ENCODE results near the gene PLXNB2. TPM values are rescaled to one million over a fixed set of nuclear protein-coding genes. Genes with fewer than 3 reads are reported as not detected.

Gene PLXNB2
- total and polyA plus RNA-seq, 2 donors from 2014 or later: 128 to 383 TPM

DNA sequence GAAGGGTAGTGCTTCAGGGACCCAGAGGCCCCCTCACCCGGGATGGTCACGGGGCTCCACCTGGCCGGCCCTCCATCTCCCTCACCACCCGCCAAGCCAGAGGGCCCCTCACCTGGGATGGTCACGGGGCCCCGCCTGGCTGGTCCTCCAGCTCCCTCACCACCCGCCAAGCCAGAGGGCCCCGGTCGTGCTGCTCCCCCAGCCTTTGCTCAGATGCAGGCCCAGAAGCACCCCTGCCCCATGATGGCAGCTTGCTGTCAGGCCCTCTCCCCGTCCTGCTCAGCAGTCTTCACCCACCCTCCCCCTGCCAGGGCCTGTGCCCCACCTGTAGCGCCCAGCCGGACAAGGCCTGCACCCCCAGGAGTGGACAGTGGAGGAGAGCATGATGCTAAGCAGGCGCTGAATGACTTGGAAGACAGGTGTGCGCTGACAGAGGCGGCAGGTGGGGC is 12.1 kb upstream of the PLXNB2 start:
- no peaks in the 10 kb centered on the region for H3K9me3 ChIP-seq (ENCODE audit: control insufficient read depth in 2 of 3, insufficient read depth in 1 of 3, low read length in 3 of 3)
- no peak for TF ChIP-seq CTCF (IDR thresholded peaks at IDR 0.05; ENCODE audit: borderline replicate concordance, extremely low read depth, insufficient read depth)
- H3K9ac ChIP-seq (ENCODE audit: low read length in 3 of 3): no peak overlapping the region
- H3K27me3 ChIP-seq (ENCODE audit: control insufficient read depth, insufficient read depth, low read length): no peaks in the 10 kb centered on the region
- H3K36me3 ChIP-seq (ENCODE audit: control insufficient read depth in 2 of 3, insufficient read depth in 3 of 3, low read length in 3 of 3): no peaks in the 10 kb centered on the region
- DNase-seq: peak in 1 of 5 donors; percentile 71
- peaks cover 0 to 6% (median 0%) of the 10 kb centered on the region in 3 donors for H3K4me1 ChIP-seq (ENCODE audit: control insufficient read depth in 2 of 3, insufficient read depth in 2 of 3, low read depth in 1 of 3, low read length in 3 of 3)
- intact Hi-C loops (cut with DNase I): no loop called here
- no peak overlapping the region for H3K27ac ChIP-seq (ENCODE audit: low read depth in 2 of 2, low read length in 2 of 2)
- H3K4me3 ChIP-seq (ENCODE audit: low read length in 3 of 3): no peak overlapping the region
- no peak for FAIRE-seq

DNA sequence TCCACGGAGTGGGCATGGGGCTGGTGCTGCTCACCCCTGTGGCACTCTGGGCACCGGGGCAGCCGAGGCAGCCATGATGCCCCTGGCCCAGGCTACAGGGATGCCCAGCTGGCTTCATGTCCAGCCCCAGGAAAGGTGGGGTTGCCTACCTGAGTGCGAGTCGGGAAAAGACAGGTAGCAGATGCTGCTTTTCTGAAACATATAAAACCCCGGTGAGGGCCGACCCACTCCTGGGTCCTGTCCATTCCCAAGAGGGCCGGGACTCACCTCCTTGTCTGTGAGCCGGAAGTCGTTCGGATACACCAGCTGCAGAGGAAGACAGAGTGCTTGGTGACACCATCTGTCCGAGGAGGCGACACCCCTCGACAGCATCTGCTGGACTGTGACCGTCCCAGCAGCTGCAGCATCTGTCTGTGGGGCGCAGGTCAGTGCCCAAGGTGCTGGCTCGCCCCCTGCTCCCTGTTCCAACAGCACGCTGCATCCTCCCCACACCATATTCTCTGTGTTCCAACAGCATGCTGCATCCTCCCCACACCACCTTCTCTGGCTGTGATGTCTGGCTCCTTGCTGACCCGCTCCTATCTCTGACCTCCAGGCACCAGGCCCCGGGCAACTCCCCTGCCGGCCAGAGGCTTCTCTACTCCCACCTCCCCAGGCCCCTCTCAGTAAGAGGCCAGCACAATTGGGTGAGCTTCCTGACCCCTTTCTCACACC is 11.4 kb upstream of the PLXNB2 start:
- H3K36me3 ChIP-seq (ENCODE audit: control insufficient read depth in 2 of 3, insufficient read depth in 3 of 3, low read length in 3 of 3): no peaks in the 10 kb centered on the region
- H3K9me3 ChIP-seq (ENCODE audit: control insufficient read depth in 2 of 3, insufficient read depth in 1 of 3, low read length in 3 of 3): no peaks in the 10 kb centered on the region
- no peak for TF ChIP-seq CTCF (IDR thresholded peaks at IDR 0.05; ENCODE audit: borderline replicate concordance, extremely low read depth, insufficient read depth)
- intact Hi-C loops (cut with DNase I): no loop called here
- FAIRE-seq (no peak), DNase-seq (peak in 1 of 5 donors; percentile 62)
- H3K4me1 ChIP-seq (ENCODE audit: control insufficient read depth in 2 of 3, insufficient read depth in 2 of 3, low read depth in 1 of 3, low read length in 3 of 3): peaks cover 0 to 12% (median 0%) of the 10 kb centered on the region in 3 donors
- H3K27me3 ChIP-seq (ENCODE audit: control insufficient read depth, insufficient read depth, low read length): no peaks in the 10 kb centered on the region
- H3K9ac ChIP-seq (ENCODE audit: low read length in 3 of 3): no peak overlapping the region
- no peak overlapping the region for H3K4me3 ChIP-seq (ENCODE audit: low read length in 3 of 3)
- no peak overlapping the region for H3K27ac ChIP-seq (ENCODE audit: low read depth in 2 of 2, low read length in 2 of 2)

DNA sequence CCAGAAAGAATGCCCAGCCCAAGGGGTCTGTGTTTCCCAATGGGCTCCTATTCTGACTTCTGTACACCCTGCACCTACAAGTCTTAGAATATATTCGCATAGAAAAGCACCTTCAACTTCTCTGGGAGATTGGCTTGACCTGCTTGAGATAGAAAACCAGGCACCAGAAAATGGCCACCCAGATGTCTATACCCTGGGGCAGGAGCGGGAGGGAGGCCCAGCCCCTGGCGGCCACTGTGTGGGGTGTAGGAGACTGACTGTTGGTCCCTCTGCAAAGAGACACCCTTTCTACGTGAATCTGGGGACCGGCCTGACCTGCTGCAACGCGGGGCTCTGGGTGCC is 10.9 kb upstream of the PLXNB2 start:
- Histone ChIP-seq H3K9me3 (ENCODE audit: control insufficient read depth in 2 of 3, insufficient read depth in 1 of 3, low read length in 3 of 3) (no peaks in the 10 kb centered on the region), H3K9ac (ENCODE audit: low read length in 3 of 3) (no peak overlapping the region), H3K4me1 (ENCODE audit: control insufficient read depth in 2 of 3, insufficient read depth in 2 of 3, low read depth in 1 of 3, low read length in 3 of 3) (peaks cover 0 to 12% (median 0%) of the 10 kb centered on the region in 3 donors), H3K4me3 (ENCODE audit: low read length in 3 of 3) (no peak overlapping the region), H3K36me3 (ENCODE audit: control insufficient read depth in 2 of 3, insufficient read depth in 3 of 3, low read length in 3 of 3) (no peaks in the 10 kb centered on the region), H3K27me3 (ENCODE audit: control insufficient read depth, insufficient read depth, low read length) (no peaks in the 10 kb centered on the region), H3K27ac (ENCODE audit: low read depth in 2 of 2, low read length in 2 of 2) (no peak overlapping the region)
- DNase-seq (no peak), FAIRE-seq (no peak)
- TF ChIP-seq CTCF (IDR thresholded peaks at IDR 0.05; ENCODE audit: borderline replicate concordance, extremely low read depth, insufficient read depth): no peak
- intact Hi-C loops (cut with DNase I): no loop called here

Data from kidney (tissue), 14 donors.